Peyer's patch (tissue), 4 donors: ENCODE results near the gene SOX5.

ENCODE experiments used
- POLR2A ChIP-seq, 2 donors: fragments of 450-650 bp; IDR thresholded peaks; one replicate each; pipeline ENCODE4 v1.5.1; 2017; ENCODE audit warnings: antibody characterized with exemption in 2 of 2, mild to moderate bottlenecking in 2 of 2, moderate library complexity in 2 of 2
- TF ChIP-seq, protein P1 (sequence below), 6 experiments: fragments of 450-650 bp in 4 of 6; fragments of 200-600 bp in 2 of 6; sonication (generic) in 1 of 6; IDR thresholded peaks; one replicate each; pipeline ENCODE4 v1.5.1; 2017 to 2019; ENCODE audit warnings: antibody characterized with exemption in 6 of 6, mild to moderate bottlenecking in 3 of 6, moderate library complexity in 1 of 6

- no peak for TF ChIP-seq POLR2A (IDR thresholded peaks at IDR 0.05)
- TF ChIP-seq, protein P1, sequence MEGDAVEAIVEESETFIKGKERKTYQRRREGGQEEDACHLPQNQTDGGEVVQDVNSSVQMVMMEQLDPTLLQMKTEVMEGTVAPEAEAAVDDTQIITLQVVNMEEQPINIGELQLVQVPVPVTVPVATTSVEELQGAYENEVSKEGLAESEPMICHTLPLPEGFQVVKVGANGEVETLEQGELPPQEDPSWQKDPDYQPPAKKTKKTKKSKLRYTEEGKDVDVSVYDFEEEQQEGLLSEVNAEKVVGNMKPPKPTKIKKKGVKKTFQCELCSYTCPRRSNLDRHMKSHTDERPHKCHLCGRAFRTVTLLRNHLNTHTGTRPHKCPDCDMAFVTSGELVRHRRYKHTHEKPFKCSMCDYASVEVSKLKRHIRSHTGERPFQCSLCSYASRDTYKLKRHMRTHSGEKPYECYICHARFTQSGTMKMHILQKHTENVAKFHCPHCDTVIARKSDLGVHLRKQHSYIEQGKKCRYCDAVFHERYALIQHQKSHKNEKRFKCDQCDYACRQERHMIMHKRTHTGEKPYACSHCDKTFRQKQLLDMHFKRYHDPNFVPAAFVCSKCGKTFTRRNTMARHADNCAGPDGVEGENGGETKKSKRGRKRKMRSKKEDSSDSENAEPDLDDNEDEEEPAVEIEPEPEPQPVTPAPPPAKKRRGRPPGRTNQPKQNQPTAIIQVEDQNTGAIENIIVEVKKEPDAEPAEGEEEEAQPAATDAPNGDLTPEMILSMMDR (IDR thresholded peaks at IDR 0.05): no peak
These were observed 21.6 kb downstream of the SOX5 start for GRCh38 chr12:23927907-23928306.
